T-helper 1 cell treated with Interleukin-12 subunit alpha and Interleukin-12 subunit beta and Interleukin-4 antibody, amounts not matched to agents 30 ng/mL and 1 ng/mL, for 36 hours (primary cell): ENCODE data around the gene WIPF2. TPM values are rescaled to one million over a fixed set of nuclear protein-coding genes. Genes with fewer than 3 reads are reported as not detected.

Experiments
- intact Hi-C: fragments of 100-400 bp; cut with micrococcal nuclease; formaldehyde crosslinking; loops from one replicate; pipeline ENCODE4 v1.15.1; 2024
- total RNA-seq: library from RNA; stranded (reverse); gene quantifications from 2 replicates; pipeline ENCODE4 v1.2.3, GENCODE V29; 2022

The WIPF2 gene
- total RNA-seq, 1 donor from 2014 or later: 29.1 TPM

GRCh38 chr17:40244255-40244654, 25.2 kb downstream of the WIPF2 start:
- intact Hi-C loops: no loop called here

- intact Hi-C loops: no loop called here
These were observed 28.9 kb downstream of the WIPF2 start for GRCh38 chr17:40247926-40248495.

- intact Hi-C loops: no loop called here
These were observed 29.4 kb downstream of the WIPF2 start for GRCh38 chr17:40248507-40248906.

GRCh38 chr17:40251576-40251975, 32.5 kb downstream of the WIPF2 start:
- intact Hi-C loops: no loop called here

- intact Hi-C loops: no loop called here
These were observed 34.5 kb downstream of the WIPF2 start for GRCh38 chr17:40253565-40253964.

- intact Hi-C loops: no loop called here
These were observed 40.4 kb downstream of the WIPF2 start for GRCh38 chr17:40259505-40259904.

- intact Hi-C loops: no loop called here
These were observed 41.4 kb downstream of the WIPF2 start for GRCh38 chr17:40260528-40260927.

GRCh38 chr17:40264458-40265185, 45.5 kb downstream of the WIPF2 start:
- intact Hi-C loops: no loop called here

GRCh38 chr17:40265337-40265736, 46.2 kb downstream of the WIPF2 start:
- intact Hi-C loops: no loop called here

- intact Hi-C loops: no loop called here
These were observed 47.8 kb downstream of the WIPF2 start for GRCh38 chr17:40266882-40267281.

GRCh38 chr17:40268141-40268712, 49.1 kb downstream of the WIPF2 start:
- intact Hi-C loops: no loop called here

GRCh38 chr17:40278414-40278813, 59.3 kb downstream of the WIPF2 start:
- intact Hi-C loops: no loop called here

- intact Hi-C loops: no loop called here
These were observed 60.3 kb downstream of the WIPF2 start for GRCh38 chr17:40279402-40279801.

- intact Hi-C loops: no loop called here
These were observed 62.6 kb downstream of the WIPF2 start for GRCh38 chr17:40281663-40282062.

GRCh38 chr17:40283662-40284061, 64.6 kb downstream of the WIPF2 start:
- intact Hi-C loops: no loop called here

GRCh38 chr17:40284085-40284713, 65.1 kb downstream of the WIPF2 start:
- intact Hi-C loops: no loop called here

GRCh38 chr17:40286473-40286872, 67.4 kb downstream of the WIPF2 start:
- intact Hi-C loops: loop anchor here (5.0 kb wide), 1 partner anchor 131 kb away; the partner anchor contains the start of gene TOP2A

- intact Hi-C loops: loop anchor here (1.0 to 5.0 kb wide), 9 partner anchors 31 to 836 kb away; partner anchors contain the start of genes CASC3, LRRC3C, MED1 and MED24
These were observed 68.0 kb downstream of the WIPF2 start for GRCh38 chr17:40287159-40287493.

- intact Hi-C loops: loop anchor here (1.0 to 5.0 kb wide), 9 partner anchors 31 to 836 kb away; partner anchors contain the start of genes CASC3, LRRC3C, MED1 and MED24
These were observed 68.6 kb downstream of the WIPF2 start, which contains the start of gene CDC6 for GRCh38 chr17:40287494-40288369. CDC6 (plus strand) TSS chr17:40287879; CDS start chr17:40289421, 1,542 bp downstream.

- intact Hi-C loops: loop anchor here (1.0 kb wide), 2 partner anchors 88 to 277 kb away; no protein-coding TSS in a partner anchor
These were observed 71.7 kb downstream of the WIPF2 start for GRCh38 chr17:40290629-40291280.
